GM12872 (cell line): ENCODE results near the gene CASZ1.

ENCODE experiments used
- CTCF ChIP-seq: IDR thresholded peaks from 3 replicates; pipeline ENCODE4 v1.5.1; 2011; ENCODE audit warnings: low read depth, mild to moderate bottlenecking, low read length, moderate library complexity; ENCODE audit not compliant: insufficient read depth

CASZ1 gene

GRCh38 chr1:10819198-10819901 lies 22.9 kb upstream of the CASZ1 start:
- no peak for TF ChIP-seq CTCF

GRCh38 chr1:10818262-10819197 lies 22.1 kb upstream of the CASZ1 start:
- no peak for TF ChIP-seq CTCF

- TF ChIP-seq CTCF, result no peak
Observed at GRCh38 chr1:10816743-10817369, 20.4 kb upstream of the CASZ1 start.

GRCh38 chr1:10816233-10816632 lies 19.8 kb upstream of the CASZ1 start:
- TF ChIP-seq CTCF, result no peak

- no peak for TF ChIP-seq CTCF
Observed at GRCh38 chr1:10815858-10816195, 19.4 kb upstream of the CASZ1 start.

GRCh38 chr1:10814976-10815857 lies 18.8 kb upstream of the CASZ1 start:
- no peak for TF ChIP-seq CTCF
